ENCODE results near the gene ALG9.

The ALG9 gene

GRCh38 chr11:111913997-111914396, 42.6 kb upstream of the ALG9 start:
- H3K4me2 ChIP-seq (ENCODE audit: low read depth, low read length, poor library complexity, severe bottlenecking): no peak overlapping the region
- no peak overlapping the region for H2AFZ ChIP-seq (ENCODE audit: low read length)
- H3K4me3 ChIP-seq (ENCODE audit: low read length, poor library complexity, severe bottlenecking): no peak overlapping the region
- no peaks in the 10 kb centered on the region for H3K27me3 ChIP-seq (ENCODE audit: insufficient read depth, low read length, poor library complexity, severe bottlenecking)
- no peaks in the 10 kb centered on the region for H3K4me1 ChIP-seq (ENCODE audit: insufficient read depth, low read length, poor library complexity, severe bottlenecking)
- no peaks in the 10 kb centered on the region for H3K79me2 ChIP-seq (ENCODE audit: insufficient read depth, low read length)
- H3K36me3 ChIP-seq (ENCODE audit: insufficient read depth, low read length): no peaks in the 10 kb centered on the region
- no peaks in the 10 kb centered on the region for H4K20me1 ChIP-seq (ENCODE audit: insufficient read depth, low read length, poor library complexity, severe bottlenecking)
- H3K9me2 ChIP-seq (replicated peaks; ENCODE audit: low read depth, low read length): no peaks in the 10 kb centered on the region
- TF ChIP-seq EZH2phosphoT487 (IDR thresholded peaks at IDR 0.05; ENCODE audit: borderline replicate concordance) (no peak), CTCF (conservative IDR thresholded peaks at IDR 0.05; ENCODE audit: low read length) (no peak)
- H3K9ac ChIP-seq (ENCODE audit: low read depth, low read length, poor library complexity, severe bottlenecking): no peak overlapping the region
- H3K9me3 ChIP-seq (ENCODE audit: insufficient read depth, low read depth, low read length): no peaks in the 10 kb centered on the region
- no peaks in the 10 kb centered on the region for H3F3A ChIP-seq (ENCODE audit: low read depth)

GRCh38 chr11:111913031-111913861, 41.9 kb upstream of the ALG9 start:
- Histone ChIP-seq H3K36me3 (ENCODE audit: insufficient read depth, low read length) (no peaks in the 10 kb centered on the region), H3K9me3 (ENCODE audit: insufficient read depth, low read depth, low read length) (no peaks in the 10 kb centered on the region), H4K20me1 (ENCODE audit: insufficient read depth, low read length, poor library complexity, severe bottlenecking) (no peaks in the 10 kb centered on the region), H3K4me3 (ENCODE audit: low read length, poor library complexity, severe bottlenecking) (no peak overlapping the region), H3F3A (ENCODE audit: low read depth) (no peaks in the 10 kb centered on the region), H3K4me1 (ENCODE audit: insufficient read depth, low read length, poor library complexity, severe bottlenecking) (no peaks in the 10 kb centered on the region), H3K9me2 (replicated peaks; ENCODE audit: low read depth, low read length) (no peaks in the 10 kb centered on the region), H3K79me2 (ENCODE audit: insufficient read depth, low read length) (no peaks in the 10 kb centered on the region), H3K9ac (ENCODE audit: low read depth, low read length, poor library complexity, severe bottlenecking) (no peak overlapping the region), H2AFZ (ENCODE audit: low read length) (no peak overlapping the region), H3K27me3 (ENCODE audit: insufficient read depth, low read length, poor library complexity, severe bottlenecking) (no peaks in the 10 kb centered on the region), H3K4me2 (ENCODE audit: low read depth, low read length, poor library complexity, severe bottlenecking) (no peak overlapping the region)
- TF ChIP-seq CTCF (conservative IDR thresholded peaks at IDR 0.05; ENCODE audit: low read length) (no peak), EZH2phosphoT487 (IDR thresholded peaks at IDR 0.05; ENCODE audit: borderline replicate concordance) (no peak)

GRCh38 chr11:111912535-111912934, 41.2 kb upstream of the ALG9 start, which contains the start of gene HSPB2:
HSPB2 (plus strand) TSS chr11:111912734; CDS start chr11:111912830, 96 bp downstream.
- TF ChIP-seq EZH2phosphoT487 (IDR thresholded peaks at IDR 0.05; ENCODE audit: borderline replicate concordance) (no peak), CTCF (conservative IDR thresholded peaks at IDR 0.05; ENCODE audit: low read length) (no peak)
- H3K36me3 ChIP-seq (ENCODE audit: insufficient read depth, low read length): no peaks in the 10 kb centered on the region
- H3K27me3 ChIP-seq (ENCODE audit: insufficient read depth, low read length, poor library complexity, severe bottlenecking): no peaks in the 10 kb centered on the region
- no peaks in the 10 kb centered on the region for H3K9me2 ChIP-seq (replicated peaks; ENCODE audit: low read depth, low read length)
- no peak within 1 kb of the TSS for H2AFZ ChIP-seq (ENCODE audit: low read length)
- H3F3A ChIP-seq (ENCODE audit: low read depth): no peaks in the 10 kb centered on the region
- no peaks in the 10 kb centered on the region for H4K20me1 ChIP-seq (ENCODE audit: insufficient read depth, low read length, poor library complexity, severe bottlenecking)
- H3K4me2 ChIP-seq (ENCODE audit: low read depth, low read length, poor library complexity, severe bottlenecking): no peak within 1 kb of the TSS
- no peaks in the 10 kb centered on the region for H3K9me3 ChIP-seq (ENCODE audit: insufficient read depth, low read depth, low read length)
- no peaks in the 10 kb centered on the region for H3K79me2 ChIP-seq (ENCODE audit: insufficient read depth, low read length)
- H3K4me3 ChIP-seq (ENCODE audit: low read length, poor library complexity, severe bottlenecking): no peak within 1 kb of the TSS
- no peak within 1 kb of the TSS for H3K9ac ChIP-seq (ENCODE audit: low read depth, low read length, poor library complexity, severe bottlenecking)
- no peaks in the 10 kb centered on the region for H3K4me1 ChIP-seq (ENCODE audit: insufficient read depth, low read length, poor library complexity, severe bottlenecking)
